ENCODE data around the gene TENM4. TPM values are rescaled to one million over a fixed set of nuclear protein-coding genes. Genes with fewer than 3 reads are reported as not detected.

Gene TENM4
- polyA plus RNA-seq, 3 donors from 2014 or later = not detected

DNA sequence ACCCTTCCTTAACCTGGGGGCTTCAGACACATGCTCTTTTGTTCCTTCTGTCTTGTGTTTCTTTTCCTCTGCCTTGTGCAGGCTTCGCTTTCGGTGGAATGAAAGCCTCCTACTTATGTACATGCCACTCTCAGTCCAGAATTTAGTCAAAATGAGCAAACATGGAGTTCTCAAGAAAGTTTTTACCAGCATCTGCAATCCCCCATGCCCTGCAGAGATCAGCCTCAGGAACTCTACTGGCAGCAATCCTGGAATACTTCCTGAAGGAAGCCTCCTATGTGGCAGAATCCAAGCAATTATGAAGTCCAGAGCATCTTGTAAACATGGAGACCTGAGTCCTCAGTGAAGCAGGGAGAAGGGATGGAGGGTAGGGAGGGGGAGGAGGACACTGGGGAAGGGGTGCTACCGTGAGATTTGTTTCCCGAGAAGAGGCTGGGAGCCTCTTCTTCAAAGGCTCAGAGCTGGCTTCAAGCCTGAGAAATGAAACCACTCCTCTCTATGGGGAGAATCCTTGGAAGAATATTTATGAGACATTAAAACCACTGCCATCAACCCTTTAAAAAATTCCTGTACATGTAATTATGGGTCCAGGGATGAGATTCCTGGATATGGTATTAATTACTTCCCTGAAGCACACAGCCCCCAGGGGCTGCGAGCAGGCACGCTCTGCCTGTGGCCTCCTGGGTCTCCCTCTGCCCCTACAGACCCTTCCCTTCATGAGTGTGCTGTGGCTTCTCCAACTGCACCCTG lies 58.4 kb downstream of the TENM4 start:
- DNase-seq = no peak
- Mint-ChIP-seq H3K9me3 (peaks cover 0 to 22% (median 4%) of the 10 kb centered on the region in 6 donors), H3K4me1 (no peaks in the 10 kb centered on the region), H3K36me3 (no peaks in the 10 kb centered on the region), H3K27me3 (ENCODE audit: low read depth in 3 of 3) (peaks cover 0 to 5% (median 0%) of the 10 kb centered on the region in 3 donors), H3K4me3 (no peak overlapping the region), H3K27ac (no peak overlapping the region)

DNA sequence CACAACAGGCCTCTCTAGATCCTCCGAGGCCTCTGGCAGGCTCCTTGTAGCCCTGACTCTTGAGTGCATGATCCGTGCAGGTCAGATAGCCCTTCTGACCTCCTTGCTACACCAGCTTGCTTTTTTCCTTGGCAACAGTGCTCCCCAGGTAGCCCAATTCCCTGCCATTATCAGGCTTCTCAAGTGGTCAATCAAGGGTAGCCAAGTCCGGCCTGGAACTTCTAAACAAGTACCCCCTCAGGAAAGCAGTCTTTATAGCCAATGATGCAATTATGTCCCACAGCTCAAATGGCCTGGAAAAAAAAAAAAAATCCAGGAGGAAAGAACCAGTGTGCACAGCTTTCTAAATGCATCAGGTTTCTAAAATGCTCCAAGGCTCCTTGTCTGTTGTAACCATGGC lies 59.8 kb downstream of the TENM4 start:
- H3K4me3 Mint-ChIP-seq = no peak overlapping the region
- H3K27me3 Mint-ChIP-seq (ENCODE audit: low read depth in 3 of 3) = peaks cover 0 to 6% (median 0%) of the 10 kb centered on the region in 3 donors
- no peak overlapping the region for H3K27ac Mint-ChIP-seq
- DNase-seq = no peak
- H3K4me1 Mint-ChIP-seq = no peaks in the 10 kb centered on the region
- H3K9me3 Mint-ChIP-seq = peaks cover 0 to 24% (median 4%) of the 10 kb centered on the region in 6 donors
- H3K36me3 Mint-ChIP-seq = no peaks in the 10 kb centered on the region

- no peaks in the 10 kb centered on the region for H3K4me1 Mint-ChIP-seq
- H3K27ac Mint-ChIP-seq = no peak overlapping the region
- no peaks in the 10 kb centered on the region for H3K36me3 Mint-ChIP-seq
- no peak for DNase-seq
- peaks cover 0 to 9% (median 3%) of the 10 kb centered on the region in 6 donors for H3K9me3 Mint-ChIP-seq
- peaks cover 0 to 1% (median 0%) of the 10 kb centered on the region in 3 donors for H3K27me3 Mint-ChIP-seq (ENCODE audit: low read depth in 3 of 3)
- no peak overlapping the region for H3K4me3 Mint-ChIP-seq
Observed at GRCh38 chr11:79377406-79377805, 63.4 kb downstream of the TENM4 start.

DNA sequence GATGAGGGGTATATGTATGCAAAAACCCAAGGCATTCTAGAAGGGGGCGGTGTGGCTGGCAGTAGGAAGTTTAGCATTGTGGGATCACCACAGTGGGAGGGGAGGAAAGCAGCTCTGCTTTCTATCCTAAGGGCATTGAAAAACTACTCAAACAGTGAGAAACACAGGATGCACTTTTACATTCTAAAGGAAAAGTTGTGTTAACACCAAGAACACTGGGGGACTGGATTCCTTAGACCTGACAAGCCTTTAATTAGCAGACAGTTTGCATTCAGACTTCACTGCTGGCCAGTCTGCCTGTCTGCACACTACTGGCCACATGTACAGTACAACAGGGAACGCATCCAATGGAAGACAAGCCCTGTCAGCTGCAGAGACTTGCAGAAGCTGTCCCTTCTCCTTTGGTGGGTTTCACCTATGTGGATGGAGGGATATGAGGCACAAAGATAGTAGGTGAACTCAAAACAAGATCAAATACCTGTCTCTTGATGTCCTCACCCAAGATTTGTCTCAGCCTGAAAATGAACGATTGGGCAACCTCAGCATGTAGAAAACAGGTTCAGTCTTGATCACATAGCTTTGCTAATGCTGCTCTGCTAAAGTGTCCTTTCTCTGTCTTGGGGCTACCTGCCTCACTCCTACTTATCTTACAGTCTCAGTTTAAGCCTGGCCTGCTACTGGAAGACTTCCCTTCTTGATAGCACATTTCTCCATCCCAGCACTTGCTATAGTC lies 64.8 kb downstream of the TENM4 start:
- DNase-seq = no peak
- H3K4me3 Mint-ChIP-seq = no peak overlapping the region
- H3K36me3 Mint-ChIP-seq = no peaks in the 10 kb centered on the region
- H3K27me3 Mint-ChIP-seq (ENCODE audit: low read depth in 3 of 3) = peaks cover 0 to 1% (median 0%) of the 10 kb centered on the region in 3 donors
- no peak overlapping the region for H3K27ac Mint-ChIP-seq
- no peaks in the 10 kb centered on the region for H3K4me1 Mint-ChIP-seq
- H3K9me3 Mint-ChIP-seq = peaks cover 0 to 7% (median 3%) of the 10 kb centered on the region in 6 donors

GRCh38 chr11:79374727-79375126 lies 66.1 kb downstream of the TENM4 start:
- DNase-seq = no peak
- Mint-ChIP-seq H3K27me3 (ENCODE audit: low read depth in 3 of 3) (peaks cover 0 to 3% (median 1%) of the 10 kb centered on the region in 3 donors), H3K27ac (no peak overlapping the region), H3K4me1 (no peaks in the 10 kb centered on the region), H3K36me3 (no peaks in the 10 kb centered on the region), H3K4me3 (no peak overlapping the region), H3K9me3 (peaks cover 0 to 7% (median 3%) of the 10 kb centered on the region in 6 donors)

- no peaks in the 10 kb centered on the region for H3K36me3 Mint-ChIP-seq
- H3K9me3 Mint-ChIP-seq = peaks cover 0 to 11% (median 5%) of the 10 kb centered on the region in 6 donors
- peaks cover 0 to 3% (median 1%) of the 10 kb centered on the region in 3 donors for H3K27me3 Mint-ChIP-seq (ENCODE audit: low read depth in 3 of 3)
- H3K27ac Mint-ChIP-seq = no peak overlapping the region
- DNase-seq = no peak
- no peaks in the 10 kb centered on the region for H3K4me1 Mint-ChIP-seq
- H3K4me3 Mint-ChIP-seq = no peak overlapping the region
Observed at GRCh38 chr11:79371724-79372123, 69.1 kb downstream of the TENM4 start.

GRCh38 chr11:79371152-79371551 lies 69.7 kb downstream of the TENM4 start:
- peaks cover 0 to 11% (median 5%) of the 10 kb centered on the region in 6 donors for H3K9me3 Mint-ChIP-seq
- DNase-seq = no peak
- H3K4me1 Mint-ChIP-seq = no peaks in the 10 kb centered on the region
- H3K27ac Mint-ChIP-seq = no peak overlapping the region
- H3K36me3 Mint-ChIP-seq = no peaks in the 10 kb centered on the region
- H3K27me3 Mint-ChIP-seq (ENCODE audit: low read depth in 3 of 3) = peaks cover 0 to 3% (median 2%) of the 10 kb centered on the region in 3 donors
- no peak overlapping the region for H3K4me3 Mint-ChIP-seq

GRCh38 chr11:79369055-79369454 lies 71.8 kb downstream of the TENM4 start:
- H3K27ac Mint-ChIP-seq = no peak overlapping the region
- H3K4me3 Mint-ChIP-seq = no peak overlapping the region

GRCh38 chr11:79367844-79368243 lies 73.0 kb downstream of the TENM4 start:
- peaks cover 0 to 8% (median 4%) of the 10 kb centered on the region in 6 donors for H3K9me3 Mint-ChIP-seq
- H3K27ac Mint-ChIP-seq = no peak overlapping the region
- H3K36me3 Mint-ChIP-seq = no peaks in the 10 kb centered on the region
- H3K27me3 Mint-ChIP-seq (ENCODE audit: low read depth in 3 of 3) = peaks cover 0 to 3% (median 2%) of the 10 kb centered on the region in 3 donors
- DNase-seq = no peak
- H3K4me1 Mint-ChIP-seq = no peaks in the 10 kb centered on the region
- no peak overlapping the region for H3K4me3 Mint-ChIP-seq

More at GRCh38 chr11:79369055-79369454, 71.8 kb downstream of the TENM4 start:
- H3K27me3 Mint-ChIP-seq (ENCODE audit: low read depth in 3 of 3) = peaks cover 0 to 3% (median 2%) of the 10 kb centered on the region in 3 donors
- no peaks in the 10 kb centered on the region for H3K4me1 Mint-ChIP-seq
- no peak for DNase-seq
- H3K9me3 Mint-ChIP-seq = peaks cover 0 to 8% (median 6%) of the 10 kb centered on the region in 6 donors
- H3K36me3 Mint-ChIP-seq = no peaks in the 10 kb centered on the region

DNA sequence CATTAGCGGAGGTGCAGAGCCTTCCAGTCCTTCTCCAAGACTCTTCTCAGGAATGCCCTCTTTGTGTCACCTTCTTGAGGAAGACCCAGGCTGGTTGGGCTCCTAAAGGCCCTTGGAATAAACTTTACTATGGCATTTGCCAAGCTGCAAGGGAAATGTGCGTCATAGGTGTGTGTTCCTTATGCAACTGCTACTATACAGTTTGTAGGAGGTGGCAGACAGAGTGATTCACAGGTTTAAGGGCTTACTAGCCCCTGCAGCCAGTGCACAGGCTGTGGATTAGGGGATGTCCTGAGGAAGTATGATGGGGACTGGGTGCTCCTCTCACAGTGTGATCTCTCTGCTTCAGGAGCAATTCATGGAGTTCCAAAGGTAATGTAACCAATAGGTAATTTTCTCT lies 74.6 kb downstream of the TENM4 start:
- peaks cover 0 to 3% (median 2%) of the 10 kb centered on the region in 3 donors for H3K27me3 Mint-ChIP-seq (ENCODE audit: low read depth in 3 of 3)
- no peaks in the 10 kb centered on the region for H3K36me3 Mint-ChIP-seq
- H3K4me3 Mint-ChIP-seq = no peak overlapping the region
- no peak overlapping the region for H3K27ac Mint-ChIP-seq
- H3K9me3 Mint-ChIP-seq = peaks cover 0 to 8% (median 4%) of the 10 kb centered on the region in 6 donors
- no peaks in the 10 kb centered on the region for H3K4me1 Mint-ChIP-seq
- no peak for DNase-seq

- no peaks in the 10 kb centered on the region for H3K4me1 Mint-ChIP-seq
- no peak for DNase-seq
- no peak overlapping the region for H3K27ac Mint-ChIP-seq
- peaks cover 0 to 8% (median 1%) of the 10 kb centered on the region in 6 donors for H3K9me3 Mint-ChIP-seq
- H3K27me3 Mint-ChIP-seq (ENCODE audit: low read depth in 3 of 3) = peaks cover 0 to 4% (median 2%) of the 10 kb centered on the region in 3 donors
- no peak overlapping the region for H3K4me3 Mint-ChIP-seq
- no peaks in the 10 kb centered on the region for H3K36me3 Mint-ChIP-seq
Observed at GRCh38 chr11:79363861-79364378, 76.9 kb downstream of the TENM4 start.

DNA sequence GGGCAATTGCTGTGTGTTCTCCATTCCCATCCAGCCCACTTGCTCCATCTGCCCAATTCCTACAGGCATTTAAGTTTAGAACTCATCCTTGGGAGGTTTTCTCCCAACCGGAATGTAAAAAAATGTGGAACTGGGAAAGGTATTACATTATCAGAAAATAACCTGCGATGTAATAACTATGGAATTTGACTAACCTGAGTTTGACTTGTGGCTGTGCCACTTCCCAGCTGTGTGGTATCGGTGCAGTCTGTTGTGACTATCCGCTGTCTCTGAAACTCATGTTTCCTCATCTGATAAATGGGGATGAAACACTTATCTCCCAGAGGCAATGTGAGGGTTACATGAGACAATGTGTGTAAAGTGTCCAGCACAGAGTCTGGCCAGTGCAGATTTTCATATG lies 77.6 kb downstream of the TENM4 start:
- H3K4me3 Mint-ChIP-seq = no peak overlapping the region
- H3K36me3 Mint-ChIP-seq = no peaks in the 10 kb centered on the region
- peaks cover 0 to 4% (median 2%) of the 10 kb centered on the region in 3 donors for H3K27me3 Mint-ChIP-seq (ENCODE audit: low read depth in 3 of 3)

DNA sequence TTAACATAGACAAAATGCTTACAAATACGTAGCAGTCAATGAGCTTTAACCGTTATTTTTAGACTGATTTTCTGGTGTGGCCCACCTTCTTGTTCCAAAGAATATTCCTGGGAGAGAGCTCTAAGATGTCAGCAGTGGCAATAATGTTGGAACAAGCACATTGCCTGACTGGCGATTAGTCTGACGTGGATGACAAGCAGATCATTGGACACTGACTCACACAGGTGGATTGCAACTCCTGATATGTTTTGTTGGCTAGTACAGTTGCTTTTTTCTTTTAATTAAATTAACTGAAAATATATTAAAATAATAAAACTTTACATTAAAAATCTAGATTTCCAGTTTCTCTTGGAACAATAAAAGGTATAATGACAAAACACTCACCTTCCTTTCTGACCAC lies 78.0 kb downstream of the TENM4 start:
- Mint-ChIP-seq H3K36me3 (no peaks in the 10 kb centered on the region), H3K27ac (no peak overlapping the region), H3K27me3 (ENCODE audit: low read depth in 3 of 3) (peaks cover 0 to 4% (median 2%) of the 10 kb centered on the region in 3 donors), H3K9me3 (peaks cover 0 to 12% (median 1%) of the 10 kb centered on the region in 6 donors), H3K4me1 (no peaks in the 10 kb centered on the region), H3K4me3 (no peak overlapping the region)
- no peak for DNase-seq

More for the DNA sequence above, 77.6 kb downstream of the TENM4 start:
- no peak overlapping the region for H3K27ac Mint-ChIP-seq
- no peak for DNase-seq
- peaks cover 0 to 9% (median 1%) of the 10 kb centered on the region in 6 donors for H3K9me3 Mint-ChIP-seq
- H3K4me1 Mint-ChIP-seq = no peaks in the 10 kb centered on the region

Data from immature natural killer cell (primary cell).